ENCODE results near the gene BDH2. TPM values are rescaled to one million over a fixed set of nuclear protein-coding genes. Genes with fewer than 3 reads are reported as not detected.

Gene BDH2
- total RNA-seq, 4 donors from 2014 or later = 31.6 to 59.4 (median 47.1) TPM

DNA sequence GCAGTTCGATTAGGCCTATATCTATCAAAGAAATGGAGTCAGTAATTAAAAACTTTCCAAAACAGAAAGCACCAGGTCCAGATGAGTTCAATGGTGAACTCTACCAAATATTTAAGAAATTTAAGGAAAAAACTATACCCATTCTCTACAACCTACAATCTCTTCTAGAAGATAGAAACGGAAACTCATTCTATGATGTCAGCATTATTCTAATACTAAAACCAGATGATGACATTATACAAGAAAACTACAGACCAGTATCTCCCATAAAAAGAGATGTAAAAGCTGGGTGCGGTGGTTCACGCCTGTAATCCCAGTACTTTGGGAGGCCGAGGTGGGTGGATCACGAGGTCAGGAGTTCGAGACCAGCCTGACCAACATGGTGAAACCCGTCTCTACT is 29.5 kb upstream of the BDH2 start:
- Histone ChIP-seq H3K4me3 (no peak overlapping the region), H3K36me3 (no peaks in the 10 kb centered on the region), H3K9me3 (peaks cover 0 to 10% (median 4%) of the 10 kb centered on the region in 4 donors), H3K27me3 (no peaks in the 10 kb centered on the region), H3K4me1 (no peaks in the 10 kb centered on the region), H3K27ac (replicated peaks in 1 of 4) (no peak overlapping the region)
- DNase-seq (ENCODE audit: extremely low spot score) = no peak
- TF ChIP-seq POLR2A (IDR thresholded peaks at IDR 0.05; ENCODE audit: low read depth) (no peak), POLR2AphosphoS5 (IDR thresholded peaks at IDR 0.05) (no peak)
- 99% methylated on average over 8 of the region's 8 CpGs for WGBS
- intact Hi-C loops (cut with DNase I) = no loop called here

DNA sequence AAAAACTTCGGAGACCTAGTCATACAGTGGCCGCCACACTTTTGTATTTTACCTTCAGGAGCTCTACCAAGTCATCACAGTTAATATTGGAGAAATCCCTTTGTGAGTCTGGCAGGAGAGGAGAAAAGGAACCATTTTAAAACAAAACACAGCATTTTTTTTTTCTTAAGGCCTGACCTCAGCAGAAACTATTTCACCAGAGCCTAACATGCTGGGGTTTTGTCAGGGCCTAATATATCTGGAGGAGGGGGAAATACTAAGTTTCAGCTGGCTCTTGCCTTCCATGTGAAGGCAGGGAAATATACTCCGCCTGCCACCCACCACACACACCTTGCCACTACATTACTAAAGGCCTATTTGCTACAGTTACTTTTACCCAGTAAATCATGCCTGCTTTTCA is 26.5 kb upstream of the BDH2 start:
- Histone ChIP-seq H3K9me3 (peaks cover 0 to 10% (median 4%) of the 10 kb centered on the region in 4 donors), H3K4me3 (no peak overlapping the region), H3K27ac (replicated peaks in 1 of 4) (no peak overlapping the region), H3K36me3 (no peaks in the 10 kb centered on the region), H3K4me1 (no peaks in the 10 kb centered on the region), H3K27me3 (no peaks in the 10 kb centered on the region)
- TF ChIP-seq POLR2AphosphoS5 (IDR thresholded peaks at IDR 0.05) (no peak), EP300 (IDR thresholded peaks at IDR 0.05) (no peak), POLR2A (IDR thresholded peaks at IDR 0.05; ENCODE audit: low read depth) (no peak)
- TF ChIP-seq, protein P1, sequence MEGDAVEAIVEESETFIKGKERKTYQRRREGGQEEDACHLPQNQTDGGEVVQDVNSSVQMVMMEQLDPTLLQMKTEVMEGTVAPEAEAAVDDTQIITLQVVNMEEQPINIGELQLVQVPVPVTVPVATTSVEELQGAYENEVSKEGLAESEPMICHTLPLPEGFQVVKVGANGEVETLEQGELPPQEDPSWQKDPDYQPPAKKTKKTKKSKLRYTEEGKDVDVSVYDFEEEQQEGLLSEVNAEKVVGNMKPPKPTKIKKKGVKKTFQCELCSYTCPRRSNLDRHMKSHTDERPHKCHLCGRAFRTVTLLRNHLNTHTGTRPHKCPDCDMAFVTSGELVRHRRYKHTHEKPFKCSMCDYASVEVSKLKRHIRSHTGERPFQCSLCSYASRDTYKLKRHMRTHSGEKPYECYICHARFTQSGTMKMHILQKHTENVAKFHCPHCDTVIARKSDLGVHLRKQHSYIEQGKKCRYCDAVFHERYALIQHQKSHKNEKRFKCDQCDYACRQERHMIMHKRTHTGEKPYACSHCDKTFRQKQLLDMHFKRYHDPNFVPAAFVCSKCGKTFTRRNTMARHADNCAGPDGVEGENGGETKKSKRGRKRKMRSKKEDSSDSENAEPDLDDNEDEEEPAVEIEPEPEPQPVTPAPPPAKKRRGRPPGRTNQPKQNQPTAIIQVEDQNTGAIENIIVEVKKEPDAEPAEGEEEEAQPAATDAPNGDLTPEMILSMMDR (IDR thresholded peaks at IDR 0.05) = no peak
- WGBS = 98% methylated on average over 3 of the region's 3 CpGs
- intact Hi-C loops (cut with DNase I) = no loop called here
- no peak for DNase-seq (ENCODE audit: extremely low spot score)

DNA sequence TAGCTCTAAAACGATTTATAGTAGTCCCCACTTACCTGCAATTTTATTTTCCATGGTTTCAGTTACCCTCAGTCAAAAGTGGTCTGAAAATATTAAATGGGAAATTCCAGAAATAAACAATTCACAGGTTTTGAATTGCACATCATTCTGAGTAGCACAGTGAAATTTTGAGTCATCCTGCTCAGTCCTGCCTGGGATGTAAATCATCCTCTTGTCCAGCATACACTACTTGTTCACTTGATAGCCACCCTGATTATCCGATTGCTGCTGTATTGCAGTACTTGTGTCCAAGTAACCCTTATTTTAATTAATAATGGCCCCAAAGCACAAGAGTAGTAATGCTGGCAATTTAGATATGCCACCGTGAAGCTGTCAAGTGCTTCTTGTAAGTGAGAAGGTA is 23.5 kb upstream of the BDH2 start:
- H3K4me3 ChIP-seq = no peak overlapping the region
- 96% methylated on average over 3 of the region's 3 CpGs for WGBS
- H3K27ac ChIP-seq (replicated peaks in 1 of 4) = no peak overlapping the region
- H3K4me1 ChIP-seq = no peaks in the 10 kb centered on the region
- TF ChIP-seq EP300 (IDR thresholded peaks at IDR 0.05) (no peak), POLR2AphosphoS5 (IDR thresholded peaks at IDR 0.05) (no peak), POLR2A (IDR thresholded peaks at IDR 0.05; ENCODE audit: low read depth) (no peak)
- TF ChIP-seq, protein P1 (IDR thresholded peaks at IDR 0.05) = no peak
- intact Hi-C loops (cut with DNase I) = no loop called here
- no peak for DNase-seq (ENCODE audit: extremely low spot score)
- no peaks in the 10 kb centered on the region for H3K27me3 ChIP-seq
- H3K36me3 ChIP-seq = no peaks in the 10 kb centered on the region
- H3K9me3 ChIP-seq = no peaks in the 10 kb centered on the region

DNA sequence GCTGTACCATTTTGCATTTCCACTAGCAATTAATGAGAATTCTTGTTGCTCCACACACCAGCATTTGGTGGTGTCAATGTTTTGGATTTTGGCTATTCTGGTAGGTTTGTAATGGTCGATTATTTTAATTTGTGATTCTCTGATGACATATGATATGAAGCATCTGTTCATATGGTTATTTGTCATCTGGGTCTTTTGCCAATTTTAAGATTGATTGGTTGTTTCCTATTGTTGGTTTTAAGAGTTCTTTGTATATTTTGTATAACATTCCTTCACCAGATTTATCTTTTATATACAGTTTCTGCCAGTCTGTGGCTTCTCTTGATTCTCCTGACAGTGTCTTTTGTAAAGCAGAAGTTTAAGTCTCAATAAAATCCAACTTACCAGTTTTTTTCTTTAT is 18.5 kb upstream of the BDH2 start:
- no peaks in the 10 kb centered on the region for H3K9me3 ChIP-seq
- H3K36me3 ChIP-seq = no peaks in the 10 kb centered on the region
- H3K27me3 ChIP-seq = no peaks in the 10 kb centered on the region
- DNase-seq (ENCODE audit: extremely low spot score) = no peak
- no peak overlapping the region for H3K4me3 ChIP-seq
- WGBS = 58% methylated on average over 1 of the region's 1 CpG
- intact Hi-C loops (cut with DNase I) = no loop called here
- H3K4me1 ChIP-seq = no peaks in the 10 kb centered on the region
- TF ChIP-seq, protein P1 (IDR thresholded peaks at IDR 0.05) = no peak
- TF ChIP-seq POLR2AphosphoS5 (IDR thresholded peaks at IDR 0.05) = no peak
- no peak for TF ChIP-seq POLR2A (IDR thresholded peaks at IDR 0.05; ENCODE audit: low read depth)
- TF ChIP-seq EP300 (IDR thresholded peaks at IDR 0.05) = no peak
- no peak overlapping the region for H3K27ac ChIP-seq (replicated peaks in 1 of 4)

DNA sequence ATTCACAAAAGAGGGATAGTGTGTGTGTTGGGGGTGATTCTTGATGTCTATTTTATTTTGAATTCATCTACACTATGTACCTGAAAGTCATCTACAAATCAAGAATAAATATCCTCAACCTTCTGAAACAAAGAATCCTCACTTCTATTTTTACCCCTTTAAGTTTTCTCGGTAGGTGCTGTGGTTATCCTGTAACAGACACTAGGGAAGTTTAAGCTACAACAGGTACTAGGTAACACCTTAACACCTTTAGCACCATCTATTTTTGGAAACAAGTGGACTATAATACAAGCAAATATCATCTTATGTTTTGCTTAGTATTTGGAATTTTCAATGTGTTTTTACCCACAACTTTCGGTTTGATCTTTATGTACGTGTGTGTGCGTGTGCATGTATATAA is 12.0 kb upstream of the BDH2 start:
- Histone ChIP-seq H3K4me3 (no peak overlapping the region), H3K27ac (replicated peaks in 1 of 4) (no peak overlapping the region), H3K4me1 (no peaks in the 10 kb centered on the region), H3K9me3 (no peaks in the 10 kb centered on the region), H3K27me3 (no peaks in the 10 kb centered on the region), H3K36me3 (no peaks in the 10 kb centered on the region)
- intact Hi-C loops (cut with DNase I) = no loop called here
- no peak for DNase-seq (ENCODE audit: extremely low spot score)
- TF ChIP-seq EP300 (IDR thresholded peaks at IDR 0.05) (no peak), POLR2AphosphoS5 (IDR thresholded peaks at IDR 0.05) (no peak), POLR2A (IDR thresholded peaks at IDR 0.05; ENCODE audit: low read depth) (no peak)
- TF ChIP-seq, protein P1 (IDR thresholded peaks at IDR 0.05) = no peak
- WGBS = 96% methylated on average over 4 of the region's 4 CpGs
